ENCODE results near the gene ZNF438.

DNA sequence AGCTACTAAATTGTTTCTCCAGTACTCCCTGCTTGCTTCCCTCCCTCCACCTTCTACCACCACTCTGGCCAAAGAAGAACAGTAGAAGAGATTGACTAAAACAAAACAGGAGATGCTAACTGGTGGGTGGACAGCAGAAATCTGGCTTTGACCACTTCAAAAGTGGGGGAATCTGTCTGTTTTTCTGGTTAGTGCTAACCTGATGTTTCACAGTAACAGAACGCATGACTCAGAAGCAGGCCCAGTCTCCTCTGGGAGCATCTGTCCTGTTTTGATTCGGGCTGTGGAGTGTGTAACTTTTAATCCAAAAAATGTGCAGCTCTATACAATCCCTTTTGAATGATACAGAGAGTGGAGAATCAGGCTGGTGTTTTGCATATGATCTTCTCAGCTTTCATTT is 32.7 kb upstream of the ZNF438 start:
- TF ChIP-seq, protein P1, sequence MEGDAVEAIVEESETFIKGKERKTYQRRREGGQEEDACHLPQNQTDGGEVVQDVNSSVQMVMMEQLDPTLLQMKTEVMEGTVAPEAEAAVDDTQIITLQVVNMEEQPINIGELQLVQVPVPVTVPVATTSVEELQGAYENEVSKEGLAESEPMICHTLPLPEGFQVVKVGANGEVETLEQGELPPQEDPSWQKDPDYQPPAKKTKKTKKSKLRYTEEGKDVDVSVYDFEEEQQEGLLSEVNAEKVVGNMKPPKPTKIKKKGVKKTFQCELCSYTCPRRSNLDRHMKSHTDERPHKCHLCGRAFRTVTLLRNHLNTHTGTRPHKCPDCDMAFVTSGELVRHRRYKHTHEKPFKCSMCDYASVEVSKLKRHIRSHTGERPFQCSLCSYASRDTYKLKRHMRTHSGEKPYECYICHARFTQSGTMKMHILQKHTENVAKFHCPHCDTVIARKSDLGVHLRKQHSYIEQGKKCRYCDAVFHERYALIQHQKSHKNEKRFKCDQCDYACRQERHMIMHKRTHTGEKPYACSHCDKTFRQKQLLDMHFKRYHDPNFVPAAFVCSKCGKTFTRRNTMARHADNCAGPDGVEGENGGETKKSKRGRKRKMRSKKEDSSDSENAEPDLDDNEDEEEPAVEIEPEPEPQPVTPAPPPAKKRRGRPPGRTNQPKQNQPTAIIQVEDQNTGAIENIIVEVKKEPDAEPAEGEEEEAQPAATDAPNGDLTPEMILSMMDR (IDR thresholded peaks at IDR 0.05): no peak
- TF ChIP-seq POLR2A (IDR thresholded peaks at IDR 0.05): no peak
- no peak for TF ChIP-seq EP300 (IDR thresholded peaks at IDR 0.05)
